SHP77 (cell line): Measurements from ENCODE around the gene VASN.
"Not testable (repeated sequence)": the region's sequence is repeated elsewhere in the genome, so short reads cannot be mapped to it uniquely, and the experiment has no call there.

Source experiments
- DNase-seq, 2 experiments: peaks; one replicate each; lab custom pipeline; 2025; lab: John Stamatoyannopoulos, UW

VASN gene

DNA sequence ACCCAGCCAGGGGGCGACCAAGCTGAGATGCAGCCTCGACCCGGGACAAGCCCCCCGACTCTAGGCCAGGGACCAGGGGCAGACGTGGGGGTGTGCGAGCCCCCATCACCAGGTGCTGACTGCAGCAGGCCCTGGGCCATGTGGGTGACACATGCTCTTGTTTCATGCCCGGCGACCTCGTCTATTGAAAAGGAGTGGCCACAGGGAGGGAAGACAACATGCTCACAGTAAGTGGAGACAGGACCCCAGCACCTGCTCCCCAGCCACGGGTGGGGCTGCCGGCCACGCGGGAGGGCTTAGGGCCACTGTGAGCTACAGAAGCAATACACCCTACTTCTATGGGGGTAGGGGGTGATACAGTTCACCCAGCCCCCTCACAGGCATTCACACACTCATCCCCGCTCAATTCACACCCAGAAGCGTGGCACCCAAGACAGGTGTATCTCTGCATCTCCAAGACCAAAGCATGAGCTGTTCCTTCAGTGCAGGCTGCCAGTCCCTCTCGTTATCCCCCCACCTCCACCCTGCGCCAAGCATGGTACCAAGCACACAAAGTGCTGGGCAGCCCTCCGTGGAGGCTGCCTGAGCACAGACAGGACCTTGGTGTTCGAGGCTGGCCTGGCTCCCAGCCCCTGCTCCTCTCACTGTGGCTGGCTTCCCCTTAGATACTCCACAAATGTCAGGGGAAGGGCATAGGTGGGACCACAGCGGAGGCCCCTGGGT is 13.6 kb downstream of the VASN start:
- no peak for DNase-seq

DNA sequence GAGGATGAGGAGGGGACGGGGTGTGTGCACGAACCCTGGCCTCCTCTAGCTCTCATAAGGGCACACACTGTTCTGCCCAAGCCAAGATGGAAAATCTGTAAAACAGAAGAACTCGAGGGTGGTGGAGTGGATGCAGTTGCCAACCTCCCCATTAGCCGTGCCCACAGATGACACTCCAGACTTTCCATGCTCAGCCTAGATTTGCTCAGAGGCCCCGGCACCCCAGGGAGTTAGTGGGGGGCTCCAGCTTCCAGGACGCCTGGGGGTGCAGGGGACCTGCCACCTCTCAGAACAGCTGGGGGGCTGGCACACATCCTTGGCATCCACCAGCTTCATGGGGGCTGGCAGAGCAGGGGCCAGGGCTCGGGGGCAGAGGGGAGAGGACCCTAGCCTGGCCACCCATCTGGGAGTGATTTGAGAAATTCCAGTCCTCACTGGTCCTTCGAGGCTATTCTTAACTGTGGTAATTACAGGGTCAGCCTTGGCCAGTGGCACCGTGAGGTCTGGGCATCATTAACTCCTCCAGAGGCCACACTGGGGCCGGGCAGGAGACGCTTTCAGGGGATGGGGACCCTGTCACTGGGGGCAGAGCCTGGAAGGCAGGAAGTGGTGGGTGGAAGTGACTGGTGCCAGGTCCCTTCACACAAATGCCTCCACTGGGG is 14.3 kb downstream of the VASN start:
- no peak for DNase-seq

DNA sequence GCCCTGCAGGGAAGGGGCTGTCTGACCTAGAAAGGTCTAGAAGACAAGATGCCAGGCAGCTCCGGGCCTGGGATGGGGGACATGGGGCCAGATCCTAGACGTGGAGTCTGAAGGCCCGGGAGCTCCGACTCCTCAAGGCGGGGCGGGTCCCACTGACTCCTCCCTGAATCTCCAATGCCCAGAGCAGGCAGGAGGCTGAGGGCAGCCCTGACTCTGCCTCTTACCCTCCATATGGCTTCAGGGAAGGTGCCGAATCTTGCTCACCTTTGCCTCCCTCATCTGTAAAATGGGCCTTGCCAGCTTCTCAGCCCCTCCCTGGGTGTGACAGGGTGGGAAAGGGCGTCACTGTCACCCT is 14.8 kb downstream of the VASN start:
- DNase-seq = no peak

DNA sequence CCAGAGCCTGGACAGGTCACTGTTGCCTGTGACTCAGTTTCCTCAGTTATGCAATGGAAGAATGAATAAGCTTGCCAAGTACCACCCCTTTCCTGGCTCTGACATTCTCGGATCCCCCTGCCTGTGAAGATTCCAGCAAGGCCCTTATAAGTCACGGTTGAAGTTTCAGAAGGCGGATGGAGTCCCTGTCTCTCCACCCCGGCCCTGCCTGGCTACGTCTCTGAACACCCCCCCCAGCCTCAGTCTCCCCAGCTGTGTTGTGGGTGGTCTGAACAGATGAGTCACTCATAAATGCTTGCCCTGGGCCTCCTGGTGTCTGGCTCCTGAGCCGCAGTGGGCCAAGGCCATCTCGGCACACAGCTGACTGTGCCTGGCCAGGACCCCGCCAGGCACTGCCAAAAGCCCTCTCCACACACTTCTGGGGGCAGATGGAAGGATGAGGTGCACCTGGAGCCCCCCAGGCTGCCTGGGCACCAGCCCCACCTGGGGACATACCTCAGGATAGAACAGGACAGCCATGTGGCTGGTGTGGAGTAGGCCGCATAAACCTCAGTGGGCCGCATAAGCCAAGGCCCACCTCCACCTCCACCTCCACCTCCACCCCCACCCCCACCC is 15.4 kb downstream of the VASN start:
- DNase-seq = no peak

DNA sequence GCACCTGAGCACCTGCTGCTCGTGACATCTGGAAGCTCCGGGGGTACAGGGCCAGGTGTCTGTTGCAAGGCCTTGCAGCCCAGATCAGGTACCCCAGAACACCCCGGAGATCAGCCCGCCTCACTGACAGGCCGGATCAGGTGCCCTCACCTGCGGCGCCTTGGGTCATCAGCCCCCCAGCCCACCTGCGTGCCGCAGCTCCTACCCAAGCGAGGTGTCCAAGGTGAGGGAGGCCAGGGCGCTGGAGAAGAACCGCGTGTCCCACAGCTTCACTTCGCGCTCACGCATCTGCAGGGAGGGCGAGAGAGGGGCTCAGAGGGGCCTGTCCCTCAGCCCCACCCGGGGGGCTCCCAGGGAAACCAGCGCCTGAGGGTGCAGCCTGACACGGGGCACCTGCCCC is 16.1 kb downstream of the VASN start:
- no peak for DNase-seq

DNA sequence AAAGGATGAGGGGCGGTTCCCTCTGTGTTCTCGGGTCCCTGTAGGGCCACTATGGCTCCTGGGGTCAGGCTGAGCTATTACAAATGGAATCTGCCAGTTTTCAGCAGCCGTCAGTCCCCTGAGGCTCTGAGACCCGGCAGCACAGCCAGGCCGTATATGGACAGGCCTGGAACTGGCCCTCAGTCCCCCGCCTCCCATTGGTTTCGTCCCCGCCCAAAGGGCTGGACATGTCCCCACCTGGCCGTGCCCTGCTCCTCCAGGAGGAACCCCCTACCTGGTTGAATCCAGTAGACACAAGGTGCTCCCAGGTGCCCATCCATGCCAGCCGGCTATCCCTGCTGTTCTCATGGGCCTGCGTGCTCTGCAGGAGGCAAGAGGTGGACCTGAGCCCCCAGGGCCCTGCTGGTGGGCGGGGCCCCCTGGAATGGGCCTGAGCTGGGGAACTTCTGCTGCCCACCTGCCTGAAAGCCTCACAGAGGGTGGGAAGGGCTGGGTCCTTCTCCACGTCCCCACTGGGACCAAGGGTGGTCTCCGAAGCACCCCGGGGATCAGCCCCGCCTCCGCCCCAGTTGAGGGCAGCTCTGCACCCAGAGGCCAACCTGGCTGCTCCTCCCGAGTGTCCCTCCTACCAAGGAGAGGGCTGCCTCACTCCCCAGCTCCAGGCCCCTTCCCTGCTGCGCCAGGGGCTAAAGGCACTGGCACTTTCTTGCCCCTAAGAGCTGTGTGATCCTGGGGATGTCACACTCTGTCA is 16.8 kb downstream of the VASN start:
- DNase-seq = no peak

DNA sequence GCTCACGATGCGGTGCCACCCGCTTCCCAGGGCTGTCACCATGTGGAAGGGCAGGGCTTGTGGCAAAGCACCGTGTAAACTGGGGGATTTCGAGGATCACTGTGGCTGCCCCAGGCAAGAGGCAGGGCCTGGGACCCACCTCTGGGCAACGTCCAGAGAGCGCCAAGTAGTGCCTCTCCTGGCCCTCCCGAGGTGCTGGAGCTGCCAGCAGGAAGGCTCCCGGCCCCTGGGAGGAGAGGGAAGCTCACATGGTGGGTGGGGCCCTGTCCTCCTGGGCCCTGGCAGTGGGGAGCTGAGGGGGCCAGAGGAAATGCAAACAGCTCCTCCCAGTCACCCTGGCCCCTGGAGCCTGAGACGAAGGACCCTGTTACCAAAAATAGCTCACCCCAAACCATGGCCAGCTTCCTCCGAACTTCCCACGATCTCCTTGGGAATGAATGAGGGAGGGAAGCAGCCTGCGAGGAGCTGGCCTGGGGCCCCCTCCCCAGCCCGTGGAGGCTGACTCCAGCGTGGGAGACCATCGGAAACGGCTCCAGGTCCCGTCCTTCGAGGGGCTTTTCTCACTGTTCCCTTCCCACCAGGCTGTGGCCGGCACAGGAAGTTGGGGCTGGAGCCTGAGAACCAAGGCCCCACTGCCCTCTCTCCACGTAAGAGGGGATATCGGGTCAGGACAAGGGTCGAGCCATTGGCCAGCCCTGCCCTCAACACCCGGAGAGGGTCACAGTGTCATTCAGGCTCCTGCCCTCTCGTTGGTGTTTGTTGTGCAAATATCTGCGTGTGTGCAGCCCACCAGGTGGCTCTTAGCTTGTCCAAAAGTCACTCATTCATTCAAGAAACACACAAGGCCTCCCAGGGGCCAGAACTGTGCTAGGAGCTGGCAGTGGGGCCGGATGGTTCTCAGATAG is 17.7 kb downstream of the VASN start:
- no peak for DNase-seq

DNA sequence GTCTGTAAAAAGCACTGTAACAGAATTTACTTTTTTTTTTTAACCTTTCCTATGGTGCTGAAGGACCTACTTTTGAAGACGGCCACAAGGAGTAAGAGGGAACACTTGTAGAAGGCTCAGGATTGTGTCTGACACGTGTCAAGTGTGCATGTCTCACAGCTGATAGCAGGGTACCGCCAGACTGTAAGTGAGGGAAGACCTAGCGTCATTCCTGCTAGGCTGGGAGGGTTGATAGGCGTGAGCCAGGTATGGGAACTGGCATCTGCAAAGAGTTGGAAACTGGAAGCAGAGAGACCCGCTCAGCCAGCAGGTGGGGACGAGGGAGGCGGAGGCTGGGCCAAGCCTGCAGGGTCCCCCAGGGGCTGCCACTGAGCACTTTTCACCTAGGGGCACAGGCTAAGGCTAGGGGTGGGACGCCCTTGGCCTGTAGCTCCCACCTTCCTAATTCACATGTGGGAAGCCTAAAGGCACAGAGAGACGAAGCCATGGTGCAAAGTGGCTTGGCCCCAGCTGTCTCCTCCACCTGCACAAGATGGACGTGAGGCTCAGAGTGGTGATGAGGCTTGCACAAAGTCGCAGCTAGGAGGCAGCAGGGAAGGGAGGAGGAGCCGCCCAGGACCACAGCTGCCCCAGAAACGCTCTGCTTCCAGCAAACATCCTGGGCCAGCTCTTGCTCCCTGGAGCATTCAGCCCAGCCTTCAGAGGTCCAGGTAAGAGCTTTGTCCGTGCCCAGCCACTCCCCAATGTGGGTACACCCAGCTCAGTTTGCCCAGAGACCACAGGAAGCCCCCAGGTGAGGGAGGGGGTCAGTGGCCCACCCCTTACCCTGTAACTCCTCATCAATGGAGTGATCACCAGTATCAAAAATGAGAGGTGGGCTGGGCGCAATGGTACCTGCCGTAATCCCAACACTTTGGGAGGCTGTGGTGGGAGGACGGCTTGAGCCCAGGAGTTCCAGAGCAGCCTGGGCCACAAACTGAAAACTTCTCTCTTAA is 18.9 kb downstream of the VASN start:
- no peak for DNase-seq

DNA sequence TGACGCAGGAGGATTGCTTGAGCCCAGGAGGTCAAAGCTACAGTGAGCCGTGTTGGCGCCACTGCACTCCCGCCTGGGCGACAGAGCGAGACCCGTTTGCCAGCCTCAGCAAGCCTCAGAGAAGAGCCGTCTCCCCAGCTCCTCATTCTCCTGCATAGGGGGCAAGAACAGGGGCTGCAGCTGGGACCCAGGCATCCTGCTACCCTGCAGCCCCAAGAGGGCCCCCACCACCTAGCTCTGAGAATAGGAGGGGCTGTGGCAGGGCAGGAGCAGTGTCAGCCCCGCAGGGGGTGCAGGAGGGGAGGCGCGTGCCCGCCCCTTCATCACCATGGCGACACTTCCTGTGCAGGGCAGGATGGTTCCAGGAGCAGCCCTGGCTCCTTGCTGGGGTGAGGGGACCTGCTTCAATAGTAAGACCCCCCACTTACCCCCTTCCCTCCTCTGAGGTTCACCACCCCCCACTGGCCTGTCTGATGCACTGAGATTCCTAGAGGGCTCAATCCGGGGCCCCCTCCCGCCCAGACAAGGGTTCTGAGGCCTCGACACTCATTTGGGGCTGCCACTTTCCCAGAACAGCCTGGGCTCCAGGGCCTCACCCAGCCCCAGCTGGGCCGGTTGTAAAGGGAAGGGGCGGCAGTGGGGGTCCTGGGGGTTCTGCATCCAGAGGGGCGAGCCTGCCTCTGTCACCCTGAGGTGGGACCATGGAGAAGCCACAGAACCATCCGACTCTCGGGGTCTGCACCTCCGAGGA is 20.2 kb downstream of the VASN start:
- DNase-seq = peak in 1 of 2 experiments; percentile 34

DNA sequence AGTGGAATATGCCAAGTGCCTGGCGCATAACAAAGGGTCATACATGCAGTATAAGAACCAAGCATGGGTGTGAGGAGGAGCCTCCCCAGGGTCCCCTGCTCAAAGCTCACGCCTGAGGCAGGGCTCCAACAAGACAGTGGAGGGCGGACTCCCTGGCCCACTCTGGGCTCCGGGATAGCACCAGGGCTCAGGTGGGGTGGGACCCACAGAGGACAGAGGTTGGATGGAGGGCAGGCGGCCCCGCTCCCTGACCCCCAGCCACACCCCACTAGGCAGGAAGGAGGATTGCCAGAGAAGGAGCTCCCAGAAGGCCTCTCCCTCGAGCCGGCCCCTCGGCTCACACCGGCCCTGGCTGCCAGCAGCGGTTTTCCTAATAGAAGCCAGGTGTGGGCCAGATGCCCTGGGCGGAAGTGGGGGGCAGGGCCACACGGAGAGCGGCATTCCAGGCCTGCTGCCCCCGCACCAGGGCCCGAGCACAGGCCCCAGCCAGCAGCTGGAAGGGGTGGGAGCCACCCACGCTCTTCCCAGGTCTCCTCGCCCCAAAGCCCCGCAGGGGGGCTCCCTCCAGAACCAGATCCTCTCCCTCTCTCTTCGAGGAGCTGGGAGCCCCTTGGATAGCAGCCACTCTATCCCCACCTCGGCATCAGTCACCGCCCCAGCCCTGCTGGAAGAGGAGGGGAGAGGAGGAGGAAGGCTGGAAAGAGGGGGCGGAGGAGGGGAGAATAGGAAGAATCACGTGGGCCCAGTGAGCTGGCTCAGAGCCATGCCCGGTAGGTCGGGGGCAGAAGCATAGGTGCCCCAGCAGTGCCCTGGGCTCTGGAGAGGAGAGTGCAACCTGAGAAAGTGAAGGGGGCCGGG is 21.0 kb downstream of the VASN start:
- DNase-seq = peak in 1 of 2 experiments; percentile 79

DNA sequence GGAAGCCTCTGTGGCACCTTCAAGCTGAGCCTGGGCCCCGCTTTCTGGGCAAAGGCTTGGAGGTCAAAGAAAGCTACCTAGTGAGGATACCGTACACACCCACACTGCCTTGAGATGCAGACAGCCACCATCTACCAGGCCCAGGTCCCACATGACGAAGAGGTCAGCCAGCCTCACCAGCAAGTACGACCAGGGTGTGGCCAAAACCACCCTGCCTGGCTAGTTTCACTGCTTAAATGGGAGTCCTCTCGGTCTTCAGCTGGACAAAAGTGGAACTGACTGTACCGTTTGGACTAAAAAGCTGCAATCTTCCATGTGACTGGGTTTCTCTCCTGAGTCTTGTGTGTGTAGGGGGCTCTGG is 21.6 kb downstream of the VASN start:
- DNase-seq = no peak

DNA sequence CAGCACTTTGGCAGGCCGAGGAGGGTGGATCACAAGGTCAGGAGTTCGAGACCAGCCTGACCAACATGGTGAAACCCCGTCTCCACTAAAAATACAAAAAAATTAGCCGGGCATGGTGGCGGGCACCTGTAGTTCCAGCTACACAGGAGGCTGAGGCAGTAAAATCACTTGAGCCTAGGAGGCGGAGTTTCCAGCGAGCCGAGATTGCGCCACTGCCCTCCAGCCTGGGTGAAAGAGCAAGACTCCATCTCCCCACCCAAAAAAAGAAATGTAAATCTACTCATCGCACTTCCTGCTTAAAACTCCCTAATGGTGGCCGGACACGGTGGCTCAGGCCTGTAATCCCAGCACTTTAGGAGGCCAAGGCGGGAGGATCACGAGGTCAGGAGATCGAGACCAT is 22.2 kb downstream of the VASN start:
- not testable (repeated sequence) for DNase-seq

DNA sequence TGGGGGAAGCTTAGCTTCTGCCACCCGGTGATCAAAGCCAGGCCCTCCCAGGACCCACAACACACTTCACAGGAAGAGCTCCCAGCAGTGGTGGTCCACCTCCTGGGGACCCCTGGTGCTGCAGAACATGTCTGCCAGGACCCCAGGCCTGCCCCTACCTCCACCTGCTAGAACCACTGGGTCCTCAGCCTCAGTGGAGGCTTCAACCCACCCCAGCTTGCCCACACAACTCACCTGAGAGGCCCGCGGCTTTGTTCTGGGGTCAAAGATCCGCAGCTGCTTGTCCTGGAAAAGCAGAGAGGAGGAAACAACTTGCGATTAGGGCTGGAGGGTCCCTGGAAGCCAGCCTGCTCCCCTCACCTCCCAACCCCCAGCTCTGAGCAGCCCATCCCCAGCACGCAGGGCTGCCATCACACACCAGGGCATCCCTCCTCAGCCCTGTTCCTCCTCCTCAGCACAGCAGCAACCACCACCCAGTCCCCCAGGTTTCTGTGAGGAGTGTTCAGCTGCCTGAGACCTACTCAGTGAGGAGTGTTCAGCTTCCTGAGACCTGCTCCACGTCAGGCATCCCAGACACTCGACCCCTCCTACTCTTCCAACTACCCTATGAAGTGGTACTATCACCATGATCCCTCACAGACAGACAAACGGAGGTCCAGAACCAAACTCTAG is 23.5 kb downstream of the VASN start:
- no peak for DNase-seq

DNA sequence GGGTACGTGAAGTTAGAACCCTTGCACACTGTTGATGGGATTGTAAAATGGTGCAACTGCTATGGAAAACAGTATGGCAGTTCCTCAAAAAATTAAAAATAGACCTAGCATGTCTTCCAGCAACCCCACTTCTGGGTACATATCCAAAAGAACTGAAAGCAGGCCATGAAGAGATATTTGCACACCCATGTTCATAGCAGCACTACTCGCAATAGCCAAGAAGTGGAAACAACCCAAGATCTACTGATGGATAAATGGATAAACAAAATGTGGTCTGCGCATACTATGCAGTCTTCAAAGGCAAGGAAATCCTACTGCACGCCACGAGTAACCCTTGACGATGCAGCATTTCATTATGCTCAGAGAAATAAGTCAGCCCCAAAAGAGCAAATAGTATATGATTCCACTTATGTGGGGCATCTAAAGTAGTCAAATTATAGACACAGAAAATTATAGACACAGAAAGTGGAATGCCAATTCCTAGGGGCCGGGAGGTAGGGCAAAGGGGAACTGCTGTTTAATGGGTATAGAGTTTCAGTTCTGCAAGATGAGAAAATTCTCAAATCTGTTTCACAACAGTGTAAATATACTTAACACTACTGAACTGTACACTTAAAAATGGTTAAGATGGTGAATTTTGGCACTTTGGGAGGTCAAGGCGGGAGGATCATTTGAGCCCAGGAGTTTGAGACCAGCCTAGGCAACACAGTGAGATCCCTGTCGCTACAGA is 27.5 kb downstream of the VASN start:
- no peak for DNase-seq

DNA sequence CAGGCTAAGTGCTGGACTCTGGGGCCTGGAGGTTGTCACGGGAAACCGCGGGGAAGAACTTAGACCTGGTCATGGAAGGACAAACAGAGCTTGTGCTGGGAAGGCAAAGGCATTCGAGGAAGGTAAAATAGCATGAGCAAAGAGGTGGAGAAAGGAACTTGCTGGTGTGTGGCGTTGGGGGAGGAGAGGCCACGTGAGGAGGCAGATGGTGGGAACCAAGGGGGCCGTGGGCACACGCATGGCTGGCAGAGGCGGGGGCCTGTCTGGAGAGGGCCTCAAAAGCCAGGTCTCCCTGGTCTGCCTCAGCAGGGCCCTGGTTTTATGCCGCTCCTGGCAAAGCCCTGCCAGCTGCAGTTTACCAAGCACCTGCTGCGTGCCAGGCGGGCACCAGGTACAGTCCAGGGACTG is 29.4 kb downstream of the VASN start:
- no peak for DNase-seq

DNA sequence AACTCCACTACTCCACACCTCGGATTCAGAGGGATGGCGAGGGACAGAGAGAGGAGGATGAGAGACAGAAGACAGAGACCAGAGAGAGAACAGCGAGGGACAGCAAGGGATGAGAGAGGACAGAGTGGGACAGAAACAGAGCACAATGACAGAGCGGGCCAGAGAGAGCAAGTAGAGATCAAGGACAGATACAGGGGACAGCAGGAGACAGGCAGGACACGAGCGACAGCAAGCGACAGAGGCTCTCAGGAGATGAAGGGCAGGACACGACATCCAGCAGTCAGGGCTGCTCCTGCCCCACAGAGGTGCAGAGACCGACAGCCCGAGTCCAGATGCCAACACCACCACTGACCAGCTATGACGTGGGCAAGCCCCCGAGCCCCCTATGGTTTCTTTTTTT is 29.9 kb downstream of the VASN start:
- DNase-seq = no peak

DNA sequence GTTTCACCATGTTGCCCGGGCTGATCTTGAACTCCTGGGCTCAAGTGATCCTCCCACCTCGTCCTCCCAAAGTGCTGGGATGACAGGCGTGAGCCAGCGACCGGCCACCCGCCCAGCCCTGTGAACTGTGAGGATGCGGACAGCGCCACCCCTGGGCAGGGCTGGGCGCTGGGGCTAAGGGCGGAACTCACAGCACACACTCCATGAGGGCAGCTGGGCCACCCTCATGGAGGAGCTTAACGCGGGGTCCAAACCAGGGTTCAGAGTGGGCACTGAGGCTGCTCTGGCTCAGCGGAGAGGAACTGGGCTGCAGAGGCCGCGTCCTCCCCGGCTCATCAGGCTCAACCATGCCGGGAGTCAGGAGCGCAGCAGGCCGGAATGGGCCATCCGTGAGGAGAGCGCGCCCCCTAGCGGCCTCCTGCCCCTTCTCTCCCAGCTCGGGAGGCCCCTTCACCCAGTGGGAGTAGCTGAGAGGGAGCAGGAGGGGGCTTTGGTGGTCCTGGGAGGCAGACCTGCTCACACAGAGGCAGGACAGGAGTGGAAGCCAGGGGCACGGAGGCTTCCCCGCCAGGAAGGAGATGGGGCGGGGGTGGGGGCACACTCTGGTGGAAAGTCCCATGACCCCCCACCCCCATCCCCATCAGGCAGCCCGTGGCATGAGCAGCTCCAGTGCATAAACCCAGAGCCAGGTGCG is 30.9 kb downstream of the VASN start:
- DNase-seq = peak; percentile 51 to 63
